K562 (cell line): ENCODE data around the gene COQ5. TPM values are rescaled to one million over a fixed set of nuclear protein-coding genes. Genes with fewer than 3 reads are reported as not detected.

ENCODE experiments used
- ARID3B ChIP-seq: fragments of 250-450 bp; sonication (Bioruptor Pico); IDR thresholded peaks from 2 replicates; pipeline ENCODE4 v1.4.0; 2020; ENCODE audit warnings: borderline replicate concordance
- DDX20 ChIP-seq: fragments of 450-650 bp; IDR thresholded peaks from 2 replicates; pipeline ENCODE4 v1.6.1; 2016; ENCODE audit warnings: missing genetic modification characterization, low read depth, mild to moderate bottlenecking, missing compliant biosample characterization, moderate library complexity
- HES1 ChIP-seq: fragments of 450-650 bp; IDR thresholded peaks from 2 replicates; pipeline ENCODE4 v1.6.1; 2016; ENCODE audit warnings: low read depth, mild to moderate bottlenecking, moderate library complexity
- HMGXB4 ChIP-seq: sonication (generic); formaldehyde crosslinking; IDR thresholded peaks from 2 replicates; pipeline ENCODE4 v1.8.1; 2023; ENCODE audit warnings: mild to moderate bottlenecking, missing genetic modification reagents
- LCOR ChIP-seq: sonication (generic); formaldehyde crosslinking; IDR thresholded peaks from 2 replicates; pipeline ENCODE4 v1.8.0; 2022; ENCODE audit warnings: mild to moderate bottlenecking, missing genetic modification reagents
- MEF2D ChIP-seq: conservative IDR thresholded peaks from 2 replicates; pipeline ENCODE4 v1.6.1; 2016; ENCODE audit warnings: low read depth, missing genetic modification characterization, missing compliant biosample characterization
- MLLT1 ChIP-seq, 2 experiments: fragments of 450-650 bp; IDR thresholded peaks; 2 replicates each; pipeline ENCODE4 v1.6.1; 2016
- NBN ChIP-seq: fragments of 450-650 bp; IDR thresholded peaks from 2 replicates; pipeline ENCODE4 v1.6.1; 2016; ENCODE audit warnings: low read depth, mild to moderate bottlenecking
- NFE2L1 ChIP-seq: fragments of 450-650 bp; IDR thresholded peaks from 2 replicates; pipeline ENCODE4 v1.6.1; 2016; ENCODE audit warnings: missing genetic modification characterization, low read depth, mild to moderate bottlenecking, missing compliant biosample characterization, moderate library complexity, borderline replicate concordance
- RERE ChIP-seq: sonication (generic); formaldehyde crosslinking; IDR thresholded peaks from 2 replicates; pipeline ENCODE4 v1.8.0; 2023; ENCODE audit warnings: missing genetic modification reagents, mild to moderate bottlenecking, borderline replicate concordance
- polyA plus RNA-seq, 8 experiments: library from polyadenylated mRNA; depleted of rRNA in 4 of 8; stranded (reverse) in 5 of 8; unstranded in 3 of 8; fragments of >200 nt; fragmentation: Nextera tagmentation in 2 of 8; fragmentation: Illumina TruSeq in 1 of 8; extraction: Ambion mirVana in 2 of 8; extraction: Trizol in 1 of 8; gene quantifications; 2 replicates each; pipeline versions ENCODE4 v1.2.1 to v1.2.3, GENCODE V29; 2011 to 2014; ENCODE audit warnings: inconsistent platforms in 1 of 8, missing spikeins in 1 of 8
- total RNA-seq, 7 experiments: library from RNA; depleted of rRNA in 6 of 7; stranded (reverse); fragments of >200 nt in 6 of 7; fragmentation: Illumina TruSeq in 2 of 7; extraction: Trizol in 2 of 7; gene quantifications; 2 replicates each; pipeline versions ENCODE4 v1.2.1 to v1.2.3, GENCODE V29; 2011 to 2021; ENCODE audit warnings: low replicate concordance in 1 of 7

Gene COQ5
- total and polyA plus RNA-seq, 9 of the 15 experiments (the other 6 are each of a cell fraction or from before 2014, with no cell fraction given): 19.2 to 59.7 (median 30.4) TPM

- peak; percentile 52; the same call in 1 of the 2 replicates for TF ChIP-seq RERE (CRISPR knock-in tag)
- no peak for TF ChIP-seq NFE2L1
- no peak for TF ChIP-seq HES1
- peak in 1 of 2 experiments; percentile 25; a peak in 1 of 4 replicates for TF ChIP-seq MLLT1 (IDR thresholded peaks at IDR 0.05)
- TF ChIP-seq NBN: no peak
- 0 out of 2 replicates have a peak, but pooled peaks have one; percentile 72 for TF ChIP-seq HMGXB4 (CRISPR knock-in tag)
- no peak for TF ChIP-seq ARID3B (CRISPR knock-in tag)
- no peak for TF ChIP-seq MEF2D (tag)
- no peak for TF ChIP-seq DDX20 (tag)
- TF ChIP-seq LCOR (CRISPR knock-in tag): peak; percentile 43; the same call in 1 of the 2 replicates
These were observed 6.0 kb upstream of the COQ5 start (continued) for GRCh38 chr12:120534703-120535655.
